Stimulated activated CD8-positive, alpha-beta memory T cell treated with anti-CD3 and anti-CD28 coated beads, Interleukin-2, amount 100 ng/mL, for 48 hours (primary cell): ENCODE data around the gene PRKAR2A.
"Not testable (repeated sequence)": the region's sequence is repeated elsewhere in the genome, so short reads cannot be mapped to it uniquely, and the experiment has no call there.

Experiments used
- DNase-seq, 2 donors: peaks; one replicate each; pipeline ENCODE4 v3.0.0-alpha.2; 2020; ENCODE audit warnings: low read depth in 2 of 2

The PRKAR2A gene

GRCh38 chr3:48778565-48778964 lies 69.1 kb downstream of the PRKAR2A start:
- DNase-seq: not testable (repeated sequence)

- DNase-seq: no peak
Observed at GRCh38 chr3:48776854-48777253, 70.8 kb downstream of the PRKAR2A start.

- no peak for DNase-seq
Observed at GRCh38 chr3:48770192-48770502, 77.5 kb downstream of the PRKAR2A start.

GRCh38 chr3:48765376-48765775 lies 82.3 kb downstream of the PRKAR2A start:
- DNase-seq: no peak

GRCh38 chr3:48762816-48763215 lies 84.9 kb downstream of the PRKAR2A start:
- no peak for DNase-seq

GRCh38 chr3:48759991-48760540 lies 87.6 kb downstream of the PRKAR2A start:
- not testable (repeated sequence) for DNase-seq

- DNase-seq: not testable (repeated sequence)
Observed at GRCh38 chr3:48759531-48759930, 88.1 kb downstream of the PRKAR2A start.

GRCh38 chr3:48759071-48759470 lies 88.6 kb downstream of the PRKAR2A start:
- no peak for DNase-seq

GRCh38 chr3:48756640-48757039 lies 91.0 kb downstream of the PRKAR2A start:
- peak in 1 of 2 donors; percentile 4 for DNase-seq

GRCh38 chr3:48750856-48751255 lies 96.8 kb downstream of the PRKAR2A start:
- DNase-seq: no peak

GRCh38 chr3:48748754-48749153 lies 98.9 kb downstream of the PRKAR2A start:
- DNase-seq: no peak

GRCh38 chr3:48747706-48748105 lies 100.0 kb downstream of the PRKAR2A start:
- no peak for DNase-seq

- DNase-seq: no peak
Observed at GRCh38 chr3:48747015-48747615, 100.6 kb downstream of the PRKAR2A start.

GRCh38 chr3:48743773-48744172 lies 103.9 kb downstream of the PRKAR2A start:
- DNase-seq: no peak

GRCh38 chr3:48741226-48741625 lies 106.4 kb downstream of the PRKAR2A start:
- not testable (repeated sequence) for DNase-seq

GRCh38 chr3:48739955-48740823 lies 107.5 kb downstream of the PRKAR2A start:
- DNase-seq: peak; percentile 37 to 40

GRCh38 chr3:48739617-48739954 lies 108.1 kb downstream of the PRKAR2A start:
- no peak for DNase-seq

- no peak for DNase-seq
Observed at GRCh38 chr3:48738926-48739616, 108.6 kb downstream of the PRKAR2A start.

- no peak for DNase-seq
Observed at GRCh38 chr3:48738144-48738536, 109.5 kb downstream of the PRKAR2A start.

GRCh38 chr3:48735075-48735767 lies 112.5 kb downstream of the PRKAR2A start:
- DNase-seq: not testable (repeated sequence)

GRCh38 chr3:48734541-48734940 lies 113.1 kb downstream of the PRKAR2A start:
- DNase-seq: not testable (repeated sequence)
